Activated CD8-positive, alpha-beta T cell treated with anti-CD3 and anti-CD28 coated beads for 36 hours (primary cell): ENCODE data around the gene FOXP1. TPM values are rescaled to one million over a fixed set of nuclear protein-coding genes. Genes with fewer than 3 reads are reported as not detected.
A peak's percentile ranks its signal among the peaks of the same experiment; 100 is the strongest.

Source experiments
- ATAC-seq: fragments of 200-7000 bp; cut with Tn5 transposase; one replicate; pipeline ENCODE4 v1.10.0; 2021; ENCODE audit warnings: mild to moderate bottlenecking, moderate library complexity
- CTCF ChIA-PET: fragments of 350-600 bp; sonication (Branson Sonifier 250); formaldehyde crosslinking; loops from one replicate; lab custom pipeline; 2021; ENCODE audit warnings: antibody characterized with exemption; lab: Charles Lee
- POLR2A ChIA-PET: fragments of 350-600 bp; sonication (Branson Sonifier 250); formaldehyde crosslinking; loops from one replicate; lab custom pipeline; 2021; ENCODE audit warnings: antibody characterized with exemption; lab: Charles Lee
- DNase-seq: peaks from one replicate; pipeline ENCODE4 v3.0.0-alpha.2; 2020
- H3K27ac Mint-ChIP-seq: one replicate; pipeline ENCODE4 v1.8.0; 2021; ENCODE audit warnings: mild to moderate bottlenecking, mixed read lengths
- H3K27me3 Mint-ChIP-seq: one replicate; pipeline ENCODE4 v1.8.0; 2021; ENCODE audit warnings: mixed read lengths
- H3K36me3 Mint-ChIP-seq: one replicate; pipeline ENCODE4 v1.8.0; 2021; ENCODE audit warnings: low read depth, mixed read lengths
- H3K4me1 Mint-ChIP-seq: one replicate; pipeline ENCODE4 v1.8.0; 2021; ENCODE audit warnings: low read depth, mixed read lengths
- H3K4me3 Mint-ChIP-seq: one replicate; pipeline ENCODE4 v1.8.0; 2021; ENCODE audit warnings: mild to moderate bottlenecking, moderate library complexity, mixed read lengths
- H3K9me3 Mint-ChIP-seq: one replicate; pipeline ENCODE4 v1.8.0; 2021; ENCODE audit warnings: mixed read lengths
- CTCF ChIP-seq: fragments of 200-600 bp; IDR thresholded peaks from one replicate; pipeline ENCODE4 v1.8.0; 2022; ENCODE audit warnings: antibody characterized with exemption, mild to moderate bottlenecking
- intact Hi-C: fragments of 100-400 bp; cut with micrococcal nuclease; formaldehyde crosslinking; loops from one replicate; pipeline ENCODE4 v1.10.0; 2022
- total RNA-seq, 2 experiments: library from RNA; stranded (reverse); gene quantifications; one replicate each; pipeline ENCODE4 v1.2.3, GENCODE V29; 2021

The FOXP1 gene
- total RNA-seq, 2 experiments from 2014 or later = 145 to 153 TPM

GRCh38 chr3:71219744-71220638 is 363.5 kb downstream of the FOXP1 start:
- H3K27me3 Mint-ChIP-seq = no peaks in the 10 kb centered on the region
- H3K4me3 Mint-ChIP-seq = no peak overlapping the region
- ChIA-PET CTCF (no interaction called here), POLR2A (interaction anchor here (1.1 to 1.6 kb wide), 2 partner anchors 8 to 11 kb away, joined by 3 to 5 read pairs; no protein-coding TSS in a partner anchor)
- H3K9me3 Mint-ChIP-seq = peaks cover 6% of the 10 kb centered on the region
- DNase-seq = peak; percentile 78
- ATAC-seq = peak; percentile 97
- H3K36me3 Mint-ChIP-seq = peaks cover 58% of the 10 kb centered on the region
- H3K4me1 Mint-ChIP-seq = peaks cover 76% of the 10 kb centered on the region
- intact Hi-C loops = loop anchor here (10.0 kb wide), 1 partner anchor 275 kb away; no protein-coding TSS in a partner anchor
- TF ChIP-seq CTCF = no peak
- peak overlapping the region; percentile 85 for H3K27ac Mint-ChIP-seq

GRCh38 chr3:71218508-71218907 is 365.0 kb downstream of the FOXP1 start:
- Mint-ChIP-seq H3K27ac (peak overlapping the region; percentile 7), H3K36me3 (peaks cover 59% of the 10 kb centered on the region), H3K27me3 (no peaks in the 10 kb centered on the region), H3K9me3 (peaks cover 6% of the 10 kb centered on the region), H3K4me1 (peaks cover 75% of the 10 kb centered on the region), H3K4me3 (no peak overlapping the region)
- POLR2A ChIA-PET = no interaction called here
- DNase-seq (no peak), ATAC-seq (no peak)
- intact Hi-C loops = no loop called here
- TF ChIP-seq CTCF = no peak
- CTCF ChIA-PET = interaction anchor here (1.6 to 1.9 kb wide), 2 partner anchors 24 to 29 kb away, joined by 3 to 4 read pairs; no protein-coding TSS in a partner anchor

- POLR2A ChIA-PET = interaction anchor here (0.7 to 0.9 kb wide), 2 partner anchors 11 to 17 kb away, joined by 3 to 4 read pairs; no protein-coding TSS in a partner anchor
These were observed 365.8 kb downstream of the FOXP1 start for GRCh38 chr3:71217640-71218222.

GRCh38 chr3:71215351-71215750 is 368.2 kb downstream of the FOXP1 start:
- Mint-ChIP-seq H3K9me3 (peaks cover 6% of the 10 kb centered on the region), H3K27me3 (no peaks in the 10 kb centered on the region), H3K27ac (peak overlapping the region; percentile 12), H3K4me3 (no peak overlapping the region), H3K4me1 (peaks cover 78% of the 10 kb centered on the region), H3K36me3 (peaks cover 61% of the 10 kb centered on the region)
- DNase-seq = no peak
- ATAC-seq = no peak
- ChIA-PET CTCF (interaction anchor here (1.0 kb wide), 1 partner anchor 10 kb away, joined by 3 read pairs; no protein-coding TSS in a partner anchor), POLR2A (interaction anchor here (1.1 to 1.4 kb wide), 2 partner anchors 11 to 28 kb away, joined by 3 read pairs; no protein-coding TSS in a partner anchor)
- intact Hi-C loops = no loop called here
- no peak for TF ChIP-seq CTCF

More at GRCh38 chr3:71217640-71218222, 365.8 kb downstream of the FOXP1 start:
- H3K27ac Mint-ChIP-seq = peak overlapping the region; percentile 7
- peaks cover 58% of the 10 kb centered on the region for H3K36me3 Mint-ChIP-seq
- intact Hi-C loops = no loop called here
- TF ChIP-seq CTCF = no peak
- H3K27me3 Mint-ChIP-seq = no peaks in the 10 kb centered on the region
- DNase-seq (no peak), ATAC-seq (no peak)
- peaks cover 6% of the 10 kb centered on the region for H3K9me3 Mint-ChIP-seq
- CTCF ChIA-PET = interaction anchor here (1.5 to 1.9 kb wide), 3 partner anchors 12 to 28 kb away, joined by 3 to 4 read pairs (median 4); no protein-coding TSS in a partner anchor
- H3K4me1 Mint-ChIP-seq = peaks cover 70% of the 10 kb centered on the region
- H3K4me3 Mint-ChIP-seq = no peak overlapping the region
